ENCODE results near the gene OSTF1. TPM values are rescaled to one million over a fixed set of nuclear protein-coding genes. Genes with fewer than 3 reads are reported as not detected.
A peak's percentile ranks its signal among the peaks of the same experiment; 100 is the strongest.

The OSTF1 gene
- total RNA-seq, 1 donor from 2014 or later, result 13.3 TPM

- DNase-seq (ENCODE audit: low spot score in 2 of 2, unreplicated experiment in 2 of 2), result no peak
- Mint-ChIP-seq H3K4me3 (no peak overlapping the region), H3K4me1 (peaks cover 16% of the 10 kb centered on the region), H3K9me3 (no peaks in the 10 kb centered on the region), H3K27ac (no peak overlapping the region), H3K27me3 (ENCODE audit: low read depth) (no peaks in the 10 kb centered on the region), H3K36me3 (no peaks in the 10 kb centered on the region)
- no peak for TF ChIP-seq CTCF (IDR thresholded peaks at IDR 0.05; ENCODE audit: unreplicated experiment)
Measured at GRCh38 chr9:75104607-75105006, 16.3 kb downstream of the OSTF1 start.

- H3K27ac Mint-ChIP-seq, result no peak overlapping the region
- TF ChIP-seq CTCF (IDR thresholded peaks at IDR 0.05; ENCODE audit: unreplicated experiment), result no peak
- no peak overlapping the region for H3K4me3 Mint-ChIP-seq
- no peaks in the 10 kb centered on the region for H3K27me3 Mint-ChIP-seq (ENCODE audit: low read depth)
- H3K36me3 Mint-ChIP-seq, result no peaks in the 10 kb centered on the region
- DNase-seq (ENCODE audit: low spot score in 2 of 2, unreplicated experiment in 2 of 2), result no peak
- peaks cover 16% of the 10 kb centered on the region for H3K4me1 Mint-ChIP-seq
- H3K9me3 Mint-ChIP-seq, result no peaks in the 10 kb centered on the region
Measured at GRCh38 chr9:75105019-75105540, 16.8 kb downstream of the OSTF1 start.

DNA sequence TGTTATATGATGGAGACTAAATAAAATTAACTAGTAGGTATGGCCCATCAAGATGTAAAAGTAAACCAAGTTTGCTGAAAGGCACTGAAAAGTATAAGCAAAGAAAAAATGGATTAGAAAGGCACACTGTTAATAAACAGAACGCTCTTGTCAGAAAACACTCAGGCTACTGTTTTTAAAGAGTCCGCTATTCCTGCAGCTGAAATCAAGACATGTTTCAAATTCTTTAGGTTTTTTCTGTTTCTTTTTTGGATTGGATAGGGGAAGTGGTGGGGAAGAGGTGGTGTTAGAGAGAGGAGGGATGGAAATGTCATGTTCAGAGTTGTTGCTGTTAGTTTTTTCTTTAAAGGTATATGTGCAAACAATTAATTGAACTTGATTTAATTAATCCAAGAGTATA is 17.5 kb downstream of the OSTF1 start:
- Mint-ChIP-seq H3K4me1 (peaks cover 16% of the 10 kb centered on the region), H3K27me3 (ENCODE audit: low read depth) (no peaks in the 10 kb centered on the region), H3K4me3 (no peak overlapping the region), H3K27ac (peak overlapping the region; percentile 31), H3K36me3 (no peaks in the 10 kb centered on the region), H3K9me3 (no peaks in the 10 kb centered on the region)
- no peak for TF ChIP-seq CTCF (IDR thresholded peaks at IDR 0.05; ENCODE audit: unreplicated experiment)
- no peak for DNase-seq (ENCODE audit: low spot score in 2 of 2, unreplicated experiment in 2 of 2)

GRCh38 chr9:75106857-75107256 is 18.5 kb downstream of the OSTF1 start:
- Mint-ChIP-seq H3K4me3 (no peak overlapping the region), H3K36me3 (no peaks in the 10 kb centered on the region), H3K27ac (peak overlapping the region; percentile 9), H3K4me1 (peaks cover 22% of the 10 kb centered on the region), H3K27me3 (ENCODE audit: low read depth) (no peaks in the 10 kb centered on the region), H3K9me3 (no peaks in the 10 kb centered on the region)
- no peak for DNase-seq (ENCODE audit: low spot score in 2 of 2, unreplicated experiment in 2 of 2)
- no peak for TF ChIP-seq CTCF (IDR thresholded peaks at IDR 0.05; ENCODE audit: unreplicated experiment)

GRCh38 chr9:75108571-75108970 is 20.3 kb downstream of the OSTF1 start:
- Mint-ChIP-seq H3K4me3 (no peak overlapping the region), H3K9me3 (no peaks in the 10 kb centered on the region)
- no peak for DNase-seq (ENCODE audit: low spot score in 2 of 2, unreplicated experiment in 2 of 2)

More at GRCh38 chr9:75108571-75108970, 20.3 kb downstream of the OSTF1 start:
- H3K27ac Mint-ChIP-seq, result peak overlapping the region; percentile 18
- H3K36me3 Mint-ChIP-seq, result no peaks in the 10 kb centered on the region
- peaks cover 31% of the 10 kb centered on the region for H3K4me1 Mint-ChIP-seq
- no peaks in the 10 kb centered on the region for H3K27me3 Mint-ChIP-seq (ENCODE audit: low read depth)
- TF ChIP-seq CTCF (IDR thresholded peaks at IDR 0.05; ENCODE audit: unreplicated experiment), result no peak

All from mesothelial cell of epicardium (in vitro differentiated cells).